Esophagus muscularis mucosa (tissue), 4 donors: ENCODE results near the gene TWF2.

Experiments
- EP300 ChIP-seq: sonication (generic); formaldehyde crosslinking; IDR thresholded peaks from one replicate; pipeline ENCODE4 v1.6.1; 2017; ENCODE audit warnings: antibody characterized with exemption
- POLR2A ChIP-seq: fragments of 450-650 bp; IDR thresholded peaks from one replicate; pipeline ENCODE4 v1.6.1; 2017; ENCODE audit warnings: antibody characterized with exemption, moderate library complexity, mild to moderate bottlenecking, low read depth
- TF ChIP-seq, protein P1 (sequence below), 3 experiments: fragments of 200-600 bp in 2 of 3; fragments of 450-650 bp in 1 of 3; sonication (generic) in 2 of 3; IDR thresholded peaks; one replicate each; pipeline ENCODE4 v1.5.1; 2017 to 2019; ENCODE audit warnings: antibody characterized with exemption in 3 of 3, mild to moderate bottlenecking in 2 of 3, moderate library complexity in 1 of 3

DNA sequence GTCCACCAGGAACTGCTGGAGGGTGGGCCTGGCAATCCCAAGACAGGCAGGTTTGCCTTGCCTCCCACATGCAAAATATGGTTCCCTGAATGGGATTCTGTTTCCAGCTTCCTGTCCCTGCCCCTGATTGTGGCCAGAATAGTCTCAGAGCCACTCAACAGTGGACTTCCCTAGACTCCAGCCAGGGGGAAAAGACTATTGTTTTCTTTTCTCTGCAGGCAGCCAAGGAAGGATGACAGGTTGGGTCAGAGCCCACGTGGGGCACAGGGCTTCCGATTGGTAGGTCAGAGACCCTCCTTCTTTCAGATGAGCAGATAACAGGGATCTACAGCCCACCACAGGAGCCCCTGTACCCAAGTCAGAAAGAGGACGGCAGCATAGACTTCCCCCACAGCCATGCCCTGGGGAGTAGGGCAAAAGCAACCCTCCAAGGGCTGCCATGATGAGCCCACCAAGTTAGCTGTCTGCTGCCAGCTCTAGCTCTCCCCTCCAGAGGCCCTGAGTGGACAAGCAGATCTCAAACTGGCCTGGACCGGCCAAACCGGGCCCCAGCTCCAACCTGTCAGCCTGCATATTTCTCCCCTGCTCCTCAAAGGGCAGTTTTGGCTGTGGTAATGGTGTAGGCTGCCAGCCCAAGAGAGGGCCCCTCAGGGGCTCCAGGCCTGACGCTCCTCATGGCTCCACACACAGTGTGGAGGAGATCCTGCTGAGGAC lies 19.9 kb downstream of the TWF2 start:
- TF ChIP-seq, protein P1, sequence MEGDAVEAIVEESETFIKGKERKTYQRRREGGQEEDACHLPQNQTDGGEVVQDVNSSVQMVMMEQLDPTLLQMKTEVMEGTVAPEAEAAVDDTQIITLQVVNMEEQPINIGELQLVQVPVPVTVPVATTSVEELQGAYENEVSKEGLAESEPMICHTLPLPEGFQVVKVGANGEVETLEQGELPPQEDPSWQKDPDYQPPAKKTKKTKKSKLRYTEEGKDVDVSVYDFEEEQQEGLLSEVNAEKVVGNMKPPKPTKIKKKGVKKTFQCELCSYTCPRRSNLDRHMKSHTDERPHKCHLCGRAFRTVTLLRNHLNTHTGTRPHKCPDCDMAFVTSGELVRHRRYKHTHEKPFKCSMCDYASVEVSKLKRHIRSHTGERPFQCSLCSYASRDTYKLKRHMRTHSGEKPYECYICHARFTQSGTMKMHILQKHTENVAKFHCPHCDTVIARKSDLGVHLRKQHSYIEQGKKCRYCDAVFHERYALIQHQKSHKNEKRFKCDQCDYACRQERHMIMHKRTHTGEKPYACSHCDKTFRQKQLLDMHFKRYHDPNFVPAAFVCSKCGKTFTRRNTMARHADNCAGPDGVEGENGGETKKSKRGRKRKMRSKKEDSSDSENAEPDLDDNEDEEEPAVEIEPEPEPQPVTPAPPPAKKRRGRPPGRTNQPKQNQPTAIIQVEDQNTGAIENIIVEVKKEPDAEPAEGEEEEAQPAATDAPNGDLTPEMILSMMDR (IDR thresholded peaks at IDR 0.05) = no peak
- TF ChIP-seq POLR2A = no peak
- no peak for TF ChIP-seq EP300
